GM12801 (cell line): Measurements from ENCODE around the gene IRF3.

Source experiments
- CTCF ChIP-seq: IDR thresholded peaks from one replicate; pipeline ENCODE4 v1.5.1; 2011; ENCODE audit warnings: control low read depth; ENCODE audit not compliant: insufficient read length; ENCODE audit errors: extremely low read depth

IRF3 gene

GRCh38 chr19:49679771-49680413 is 14.2 kb upstream of the IRF3 start:
- no peak for TF ChIP-seq CTCF

DNA sequence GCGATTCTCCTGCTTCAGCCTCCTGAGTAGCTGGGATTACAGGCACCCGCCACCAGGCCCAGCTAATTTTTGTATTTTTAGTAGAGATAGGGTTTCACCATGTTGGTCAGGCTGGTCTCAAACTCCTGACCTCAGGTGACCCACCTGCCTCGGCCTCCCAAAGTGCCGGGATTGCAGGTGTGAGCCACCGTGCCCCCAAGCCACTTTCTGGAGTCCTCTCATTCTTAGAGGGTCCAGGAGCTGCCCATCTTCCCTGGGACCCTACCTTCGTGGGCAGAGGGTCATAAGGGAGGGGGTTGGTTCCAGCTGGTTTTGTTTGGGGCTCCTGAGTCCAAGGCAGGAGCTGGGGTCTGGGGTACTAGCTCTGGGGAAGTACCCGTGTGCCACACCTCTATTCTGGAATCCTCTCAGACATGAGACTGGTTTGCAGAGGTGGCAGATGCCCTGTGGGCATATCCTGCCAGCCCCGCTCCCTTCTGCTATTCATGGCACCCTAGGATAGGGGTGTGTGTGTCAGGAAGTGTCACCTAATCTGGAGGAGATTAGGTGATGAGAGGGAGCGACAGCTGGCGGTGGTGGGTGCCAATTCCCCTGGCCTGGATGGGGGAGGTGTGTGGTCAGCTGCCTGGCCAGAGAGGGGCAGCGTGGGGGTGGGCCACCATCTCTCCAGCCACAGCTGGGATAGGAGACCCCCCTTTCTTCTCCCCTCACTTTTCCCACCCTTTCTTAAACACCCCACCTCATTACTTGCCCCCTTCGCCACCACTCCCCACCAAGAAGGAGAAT is 13.5 kb upstream of the IRF3 start:
- TF ChIP-seq CTCF, result no peak

- no peak for TF ChIP-seq CTCF
Observed at GRCh38 chr19:49677901-49678674, 12.4 kb upstream of the IRF3 start.

DNA sequence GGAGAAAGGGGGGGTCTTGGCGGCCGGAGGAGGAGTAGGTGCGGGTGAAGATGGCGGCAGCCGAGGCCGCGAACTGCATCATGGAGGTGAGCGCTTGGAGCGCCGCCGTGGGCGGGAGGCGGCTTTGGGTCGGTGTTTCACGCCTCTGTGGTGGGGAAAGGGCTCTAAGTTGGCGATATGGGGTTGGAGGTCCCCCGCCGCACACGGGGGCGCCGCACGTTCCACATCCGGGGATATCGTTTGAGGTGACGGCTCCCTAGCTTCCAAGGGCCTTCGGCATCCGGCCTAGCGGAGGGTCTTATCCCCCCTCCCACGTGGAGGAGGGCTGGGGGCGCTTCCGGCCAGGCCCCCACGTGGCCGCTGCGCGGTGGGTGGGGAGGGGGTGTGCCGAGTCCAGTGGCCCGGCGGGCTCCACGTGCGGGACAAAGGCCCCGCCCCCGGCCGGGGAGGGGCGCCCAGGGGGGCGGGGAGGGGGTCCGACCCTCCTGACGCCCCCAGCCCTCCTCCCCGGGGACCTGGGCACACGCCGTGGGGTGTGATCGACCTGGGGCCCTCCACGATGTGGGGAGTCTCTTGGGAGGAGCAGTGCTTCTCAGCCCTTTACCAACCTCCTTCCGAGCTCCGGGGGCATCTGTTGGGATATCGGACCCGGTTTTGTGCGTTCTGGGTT is 11.7 kb upstream of the IRF3 start, which contains the start of gene PRMT1:
PRMT1 (plus strand) TSS at position 41 of the 670 bp plus-strand sequence; CDS start at position 51, 10 bp downstream.
- no peak for TF ChIP-seq CTCF

GRCh38 chr19:49676784-49677230 is 11.2 kb upstream of the IRF3 start:
- no peak for TF ChIP-seq CTCF

DNA sequence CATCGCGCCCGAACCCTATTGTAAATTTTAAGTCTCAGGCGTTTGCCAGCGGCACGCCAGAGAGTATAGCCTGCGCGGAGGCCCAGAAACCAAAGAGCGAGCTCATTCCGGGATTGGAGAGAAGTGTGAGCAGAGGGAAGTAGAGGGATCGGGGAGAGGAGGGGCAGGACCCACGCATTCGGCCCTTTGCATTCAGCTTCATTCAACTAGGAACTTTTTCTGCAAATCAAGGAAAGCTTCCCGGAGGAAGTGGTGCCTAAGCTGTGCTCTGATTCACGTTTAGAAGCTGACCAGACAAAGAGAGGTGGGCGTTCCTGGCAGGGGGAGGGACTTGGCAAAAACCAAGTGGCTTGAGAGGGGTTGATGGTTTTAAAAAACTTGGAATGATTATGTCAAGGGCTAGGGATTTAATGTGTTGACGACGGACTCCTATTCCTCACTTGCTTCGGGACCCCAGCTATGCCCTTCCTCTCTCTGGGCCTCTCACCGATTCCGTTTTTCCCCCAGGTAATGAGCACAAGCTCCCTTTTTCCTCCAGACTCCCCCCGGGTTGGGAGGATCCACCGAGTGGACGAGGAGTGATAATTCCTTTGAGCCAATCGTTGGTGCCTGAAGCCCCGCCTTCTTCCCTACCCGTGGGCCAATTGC is 10.6 kb upstream of the IRF3 start:
- TF ChIP-seq CTCF, result no peak
